Erythroblast (primary cell): ENCODE results near the gene ZNF169.
"Not testable (repeated sequence)": the region's sequence is repeated elsewhere in the genome, so short reads cannot be mapped to it uniquely, and the experiment has no call there.

ENCODE experiments used
- GATA1 ChIP-seq: IDR thresholded peaks from 2 replicates; pipeline ENCODE4 v1.6.1; 2011; ENCODE audit warnings: low read depth, mild to moderate bottlenecking, control low read depth, low read length, moderate library complexity
- POLR2A ChIP-seq: IDR thresholded peaks from 2 replicates; pipeline ENCODE4 v1.6.1; 2011; ENCODE audit warnings: mild to moderate bottlenecking, low read length

GRCh38 chr9:94339657-94340056 is 80.6 kb downstream of the ZNF169 start:
- TF ChIP-seq POLR2A, GATA1: not testable (repeated sequence)
